GM23248 (cell line): ENCODE results near the gene SCAI.

Experiments
- EZH2 ChIP-seq: fragments of 200-600 bp; sonication (generic); IDR thresholded peaks from 2 replicates; pipeline ENCODE4 v1.6.1; 2018; ENCODE audit warnings: antibody characterized with exemption, mild to moderate bottlenecking; ENCODE audit not compliant: insufficient read depth, poor library complexity, severe bottlenecking
- EZH2phosphoT487 ChIP-seq: fragments of 200-600 bp; sonication (generic); IDR thresholded peaks from 2 replicates; pipeline ENCODE4 v1.6.1; 2018; ENCODE audit warnings: antibody characterized with exemption, moderate library complexity, mild to moderate bottlenecking, low read depth; ENCODE audit not compliant: insufficient read depth

DNA sequence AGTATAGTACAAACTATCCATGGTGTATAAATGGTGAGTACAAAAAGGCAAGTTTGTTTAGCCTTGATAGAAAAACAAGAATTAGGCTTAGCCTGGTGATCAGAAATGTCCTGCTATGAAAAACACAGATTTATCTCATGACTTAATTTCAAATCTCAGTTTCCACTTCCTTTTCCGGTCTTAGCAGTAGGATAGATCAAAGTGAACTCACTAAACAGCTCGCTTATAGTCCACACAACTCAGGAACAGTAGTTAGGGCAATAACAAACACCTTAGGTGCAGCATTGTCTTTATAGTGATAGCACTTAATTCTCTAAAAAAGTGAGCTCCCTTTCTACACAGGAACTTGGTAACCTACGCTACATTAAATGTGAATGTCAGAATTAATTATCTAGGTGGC lies 213.9 kb downstream of the SCAI start:
- TF ChIP-seq EZH2 (no peak), EZH2phosphoT487 (no peak)
